ENCODE results near the gene C6orf132. TPM values are rescaled to one million over a fixed set of nuclear protein-coding genes. Genes with fewer than 3 reads are reported as not detected.

Gene C6orf132
- total RNA-seq, 1 experiment from 2014 or later = 88.5 TPM

DNA sequence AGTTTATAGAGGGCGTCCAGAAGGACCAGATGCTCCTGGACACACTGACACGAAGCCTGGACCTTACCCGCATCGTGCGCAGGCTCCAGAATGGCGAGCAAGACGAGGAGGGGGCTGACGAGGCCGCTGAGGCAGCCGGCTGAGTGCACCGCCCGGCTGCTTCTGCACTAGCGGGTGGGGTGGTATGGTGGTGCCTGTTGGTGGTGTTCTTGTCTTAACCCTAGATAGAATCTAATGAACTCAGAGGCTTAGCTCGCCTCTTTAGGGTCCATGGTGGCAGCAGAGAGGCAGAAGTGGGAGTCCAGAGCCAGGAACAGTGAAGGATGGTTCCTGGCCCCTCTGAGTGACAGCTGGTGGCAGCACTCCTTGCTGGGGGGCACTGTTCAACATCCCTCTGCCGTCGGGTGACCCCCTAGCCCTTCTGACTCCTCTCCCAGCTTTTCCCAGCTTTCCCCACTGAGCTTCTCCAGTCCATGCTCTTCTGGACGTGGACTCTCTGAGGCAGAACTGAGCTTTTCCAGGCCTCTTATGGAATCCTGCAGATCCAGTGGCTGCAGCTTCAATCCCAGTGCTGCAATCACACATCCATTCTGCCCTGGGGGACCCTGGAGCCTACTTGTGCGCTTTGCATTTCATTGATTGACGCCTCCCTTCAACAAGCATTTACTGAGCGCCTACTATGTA, 37.0 kb upstream of the C6orf132 start:
- CTCF ChIA-PET = no interaction called here
- BruUV-seq (replicated peaks) = no TSS peak
- Mint-ChIP-seq H3K27ac (ENCODE audit: unreplicated experiment) (no peak overlapping the region), H3K4me3 (ENCODE audit: low read depth, unreplicated experiment) (no peak overlapping the region), H3K27me3 (ENCODE audit: unreplicated experiment) (no peaks in the 10 kb centered on the region), H3K4me1 (ENCODE audit: low read depth, unreplicated experiment) (peaks cover 9% of the 10 kb centered on the region), H3K36me3 (ENCODE audit: insufficient read depth, unreplicated experiment) (no peaks in the 10 kb centered on the region), H3K9me3 (ENCODE audit: low read depth, unreplicated experiment) (no peaks in the 10 kb centered on the region)
- TF ChIP-seq, protein P1, sequence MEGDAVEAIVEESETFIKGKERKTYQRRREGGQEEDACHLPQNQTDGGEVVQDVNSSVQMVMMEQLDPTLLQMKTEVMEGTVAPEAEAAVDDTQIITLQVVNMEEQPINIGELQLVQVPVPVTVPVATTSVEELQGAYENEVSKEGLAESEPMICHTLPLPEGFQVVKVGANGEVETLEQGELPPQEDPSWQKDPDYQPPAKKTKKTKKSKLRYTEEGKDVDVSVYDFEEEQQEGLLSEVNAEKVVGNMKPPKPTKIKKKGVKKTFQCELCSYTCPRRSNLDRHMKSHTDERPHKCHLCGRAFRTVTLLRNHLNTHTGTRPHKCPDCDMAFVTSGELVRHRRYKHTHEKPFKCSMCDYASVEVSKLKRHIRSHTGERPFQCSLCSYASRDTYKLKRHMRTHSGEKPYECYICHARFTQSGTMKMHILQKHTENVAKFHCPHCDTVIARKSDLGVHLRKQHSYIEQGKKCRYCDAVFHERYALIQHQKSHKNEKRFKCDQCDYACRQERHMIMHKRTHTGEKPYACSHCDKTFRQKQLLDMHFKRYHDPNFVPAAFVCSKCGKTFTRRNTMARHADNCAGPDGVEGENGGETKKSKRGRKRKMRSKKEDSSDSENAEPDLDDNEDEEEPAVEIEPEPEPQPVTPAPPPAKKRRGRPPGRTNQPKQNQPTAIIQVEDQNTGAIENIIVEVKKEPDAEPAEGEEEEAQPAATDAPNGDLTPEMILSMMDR (IDR thresholded peaks at IDR 0.05; ENCODE audit: unreplicated experiment) = no peak
- intact Hi-C loops (cut with micrococcal nuclease; ENCODE audit: unreplicated experiment) = no loop called here
- DNase-seq = no peak

GRCh38 chr6:42177514-42178364, 35.3 kb upstream of the C6orf132 start:
- no TSS peak for BruUV-seq (replicated peaks)
- TF ChIP-seq, protein P1 (IDR thresholded peaks at IDR 0.05; ENCODE audit: unreplicated experiment) = no peak
- H3K4me3 Mint-ChIP-seq (ENCODE audit: low read depth, unreplicated experiment) = no peak overlapping the region
- no peaks in the 10 kb centered on the region for H3K36me3 Mint-ChIP-seq (ENCODE audit: insufficient read depth, unreplicated experiment)
- DNase-seq = no peak
- peaks cover 9% of the 10 kb centered on the region for H3K4me1 Mint-ChIP-seq (ENCODE audit: low read depth, unreplicated experiment)
- no peaks in the 10 kb centered on the region for H3K27me3 Mint-ChIP-seq (ENCODE audit: unreplicated experiment)
- H3K9me3 Mint-ChIP-seq (ENCODE audit: low read depth, unreplicated experiment) = no peaks in the 10 kb centered on the region
- no peak overlapping the region for H3K27ac Mint-ChIP-seq (ENCODE audit: unreplicated experiment)
- intact Hi-C loops (cut with micrococcal nuclease; ENCODE audit: unreplicated experiment) = no loop called here
- CTCF ChIA-PET = no interaction called here

- TF ChIP-seq, protein P1 (IDR thresholded peaks at IDR 0.05; ENCODE audit: unreplicated experiment) = no peak
- Mint-ChIP-seq H3K36me3 (ENCODE audit: insufficient read depth, unreplicated experiment) (no peaks in the 10 kb centered on the region), H3K9me3 (ENCODE audit: low read depth, unreplicated experiment) (no peaks in the 10 kb centered on the region), H3K27ac (ENCODE audit: unreplicated experiment) (no peak overlapping the region), H3K27me3 (ENCODE audit: unreplicated experiment) (no peaks in the 10 kb centered on the region), H3K4me3 (ENCODE audit: low read depth, unreplicated experiment) (no peak overlapping the region), H3K4me1 (ENCODE audit: low read depth, unreplicated experiment) (peaks cover 9% of the 10 kb centered on the region)
- intact Hi-C loops (cut with micrococcal nuclease; ENCODE audit: unreplicated experiment) = no loop called here
- no peak for DNase-seq
- CTCF ChIA-PET = no interaction called here
- BruUV-seq (replicated peaks) = no TSS peak
Measured at GRCh38 chr6:42176981-42177380, 34.6 kb upstream of the C6orf132 start.

DNA sequence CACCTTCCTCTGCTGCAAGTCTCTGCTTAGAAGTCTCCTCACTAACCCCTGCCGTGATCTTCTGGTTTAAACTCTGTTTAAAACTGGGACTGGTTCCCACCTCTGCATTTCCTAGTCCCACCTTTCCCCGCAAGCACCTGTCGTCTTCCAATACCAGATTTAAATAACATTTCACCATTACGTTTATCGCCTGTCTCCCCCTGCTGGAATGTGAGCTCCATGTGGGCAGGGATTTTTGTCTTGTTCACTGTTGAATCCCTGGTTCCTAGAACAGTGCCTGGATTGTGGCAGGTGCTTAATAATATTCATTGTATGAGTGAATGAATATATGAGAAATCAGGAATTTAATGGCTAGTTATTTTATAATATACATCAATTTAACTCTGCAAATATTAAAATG, 33.4 kb upstream of the C6orf132 start:
- intact Hi-C loops (cut with micrococcal nuclease; ENCODE audit: unreplicated experiment) = no loop called here
- TF ChIP-seq, protein P1 (IDR thresholded peaks at IDR 0.05; ENCODE audit: unreplicated experiment) = peak; percentile 28
- CTCF ChIA-PET = interaction anchor here (0.7 to 1.2 kb wide), 3 partner anchors 33 to 44 kb away, joined by 3 to 6 read pairs (median 4); no protein-coding TSS in a partner anchor
- H3K9me3 Mint-ChIP-seq (ENCODE audit: low read depth, unreplicated experiment) = no peaks in the 10 kb centered on the region
- H3K27ac Mint-ChIP-seq (ENCODE audit: unreplicated experiment) = no peak overlapping the region
- H3K4me3 Mint-ChIP-seq (ENCODE audit: low read depth, unreplicated experiment) = no peak overlapping the region
- H3K27me3 Mint-ChIP-seq (ENCODE audit: unreplicated experiment) = no peaks in the 10 kb centered on the region
- BruUV-seq (replicated peaks) = no TSS peak
- peaks cover 9% of the 10 kb centered on the region for H3K4me1 Mint-ChIP-seq (ENCODE audit: low read depth, unreplicated experiment)
- peak; percentile 18 for DNase-seq
- no peaks in the 10 kb centered on the region for H3K36me3 Mint-ChIP-seq (ENCODE audit: insufficient read depth, unreplicated experiment)
